A673 (cell line): Measurements from ENCODE around the gene SLC7A1. TPM values are rescaled to one million over a fixed set of nuclear protein-coding genes. Genes with fewer than 3 reads are reported as not detected.

Experiments
- BruUV-seq: library from RNA; stranded (reverse); fragments of 400-500 nt; replicated peaks from 2 replicates; lab custom pipeline; 2021; lab: Mats Ljungman, UMichigan
- CTCF ChIA-PET: fragments of 300-600 bp; sonication (Branson Sonifier 250); formaldehyde crosslinking; loops from one replicate; lab custom pipeline; 2022; ENCODE audit warnings: antibody characterized with exemption; lab: Charles Lee
- POLR2A ChIA-PET: fragments of 300-600 bp; sonication (Branson Sonifier 250); formaldehyde crosslinking; loops from one replicate; lab custom pipeline; 2022; ENCODE audit warnings: antibody characterized with exemption; ENCODE audit not compliant: low non-redundant PET; lab: Charles Lee
- DNase-seq: peaks from one replicate; pipeline ENCODE4 v3.0.0-alpha.2; 2015; ENCODE audit warnings: low spot score
- H3K27ac ChIP-seq: fragments of 200-600 bp; sonication (generic); 2 replicates; pipeline ENCODE4 v1.5.1; 2016; ENCODE audit warnings: mixed run types, low read depth, mild to moderate bottlenecking, mixed read lengths, antibody characterized with exemption, low read length; ENCODE audit not compliant: poor library complexity, severe bottlenecking
- H3K27me3 ChIP-seq: fragments of 200-600 bp; sonication (generic); replicated peaks from 2 replicates; pipeline ENCODE4 v1.6.1; 2017; ENCODE audit warnings: mixed run types, low read depth, mild to moderate bottlenecking, mixed read lengths, antibody characterized with exemption, low read length; ENCODE audit not compliant: insufficient read depth, poor library complexity
- H3K36me3 ChIP-seq: fragments of 200-600 bp; sonication (generic); 2 replicates; pipeline ENCODE4 v1.6.1; 2016; ENCODE audit warnings: mixed run types, mild to moderate bottlenecking, mixed read lengths, antibody characterized with exemption, low read length; ENCODE audit not compliant: insufficient read depth, poor library complexity, severe bottlenecking
- H3K4me1 ChIP-seq: fragments of 200-600 bp; sonication (generic); 2 replicates; pipeline ENCODE4 v1.6.1; 2017; ENCODE audit warnings: mixed run types, mild to moderate bottlenecking, mixed read lengths, antibody characterized with exemption, low read length; ENCODE audit not compliant: insufficient read depth, poor library complexity, severe bottlenecking
- H3K4me3 ChIP-seq: fragments of 200-600 bp; sonication (generic); 2 replicates; pipeline ENCODE4 v1.5.1; 2016; ENCODE audit warnings: low read depth, mixed run types, mild to moderate bottlenecking, mixed read lengths, low read length; ENCODE audit not compliant: poor library complexity, severe bottlenecking
- H3K9me3 ChIP-seq: fragments of 200-600 bp; sonication (generic); 2 replicates; pipeline ENCODE4 v1.6.1; 2016; ENCODE audit warnings: mixed run types, low read depth, mild to moderate bottlenecking, mixed read lengths, antibody characterized with exemption, low read length; ENCODE audit not compliant: poor library complexity, severe bottlenecking
- CTCF ChIP-seq: fragments of 300-800, 200-600 bp; sonication (generic); conservative IDR thresholded peaks from 2 replicates; pipeline ENCODE4 v1.5.1; 2017; ENCODE audit warnings: low read depth, mild to moderate bottlenecking, antibody characterized with exemption, low read length, moderate library complexity, mixed read lengths
- EZH2 ChIP-seq: fragments of 200-600 bp; sonication (generic); IDR thresholded peaks from 2 replicates; pipeline ENCODE4 v1.6.1; 2017; ENCODE audit warnings: borderline replicate concordance, low read depth, mild to moderate bottlenecking, mixed read lengths, antibody characterized with exemption, low read length; ENCODE audit not compliant: poor library complexity, severe bottlenecking
- intact Hi-C: fragments of 100-400 bp; cut with micrococcal nuclease; formaldehyde crosslinking; loops from one replicate; pipeline ENCODE4 v1.10.0; 2022; ENCODE audit not compliant: unreplicated experiment
- total RNA-seq: library from RNA; stranded (reverse); gene quantifications from 2 replicates; pipeline ENCODE4 v1.2.3, GENCODE V29; 2021

The SLC7A1 gene
- total RNA-seq, 1 experiment from 2014 or later: 81.6 TPM

GRCh38 chr13:29545988-29546387, 49.5 kb downstream of the SLC7A1 start:
- ChIA-PET POLR2A (interaction anchor here (1.0 kb wide), 1 partner anchor 180 kb away, joined by 3 read pairs; no protein-coding TSS in a partner anchor), CTCF (no interaction called here)
- DNase-seq: no peak
- Histone ChIP-seq H3K27ac (no peak overlapping the region), H3K36me3 (peaks cover 7% of the 10 kb centered on the region), H3K4me3 (no peak overlapping the region), H3K27me3 (no peaks in the 10 kb centered on the region), H3K4me1 (peaks cover 19% of the 10 kb centered on the region), H3K9me3 (no peaks in the 10 kb centered on the region)
- intact Hi-C loops: no loop called here
- BruUV-seq: no TSS peak
- TF ChIP-seq EZH2 (no peak), CTCF (no peak)

DNA sequence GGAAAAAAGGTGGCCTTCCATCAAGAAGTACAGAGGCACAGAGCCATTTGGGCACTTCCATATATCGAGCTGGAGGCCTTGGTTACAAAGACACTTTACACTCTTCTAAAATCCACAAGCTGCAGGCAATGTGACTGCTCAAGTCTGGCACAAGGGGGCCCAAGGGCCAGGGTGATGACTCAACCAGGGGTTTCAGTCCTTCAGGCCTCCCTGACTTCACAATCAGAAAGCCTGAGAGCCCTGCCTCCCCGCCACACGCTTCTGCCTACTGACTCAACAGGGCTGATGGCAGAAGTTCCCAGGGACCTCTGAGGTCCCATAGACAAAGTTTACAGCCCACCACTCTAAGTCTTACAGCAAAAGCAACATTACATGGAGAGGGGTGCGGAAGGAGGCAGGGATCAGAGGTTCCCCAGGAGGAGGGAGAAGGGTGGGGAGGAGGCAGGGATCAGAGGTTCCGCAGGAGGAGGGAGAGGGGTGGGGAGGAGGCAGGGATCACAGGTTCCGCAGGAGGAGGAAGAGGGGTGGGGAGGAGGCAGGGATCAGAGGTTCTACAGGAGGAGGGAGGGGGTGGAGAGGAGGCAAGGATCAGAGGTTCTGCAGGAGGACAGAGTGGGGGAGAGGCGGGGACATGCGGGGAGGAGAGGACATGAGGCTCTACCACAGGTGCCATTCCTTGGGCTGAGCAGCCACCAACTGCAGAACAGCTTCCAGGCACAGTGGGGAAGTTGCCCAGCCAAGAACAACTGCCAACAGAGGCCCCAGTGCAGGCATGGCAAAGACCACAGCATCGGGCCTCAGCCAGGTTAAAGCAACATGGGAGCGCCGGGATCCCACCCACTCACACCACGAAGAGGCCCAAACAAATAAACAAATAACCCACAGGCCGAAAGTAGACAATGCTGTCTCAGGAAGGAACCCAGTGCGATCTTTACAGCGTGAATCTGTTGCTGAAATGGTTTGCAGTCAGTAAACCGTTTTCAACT, 52.0 kb downstream of the SLC7A1 start:
- BruUV-seq: no TSS peak
- H3K27me3 ChIP-seq: no peaks in the 10 kb centered on the region
- TF ChIP-seq EZH2: no peak
- no peak for TF ChIP-seq CTCF
- no peak overlapping the region for H3K4me3 ChIP-seq
- POLR2A ChIA-PET: no interaction called here
- no peaks in the 10 kb centered on the region for H3K9me3 ChIP-seq
- H3K27ac ChIP-seq: no peak overlapping the region
- no peaks in the 10 kb centered on the region for H3K36me3 ChIP-seq
- intact Hi-C loops: no loop called here
- H3K4me1 ChIP-seq: peaks cover 12% of the 10 kb centered on the region
- CTCF ChIA-PET: no interaction called here
- DNase-seq: no peak

DNA sequence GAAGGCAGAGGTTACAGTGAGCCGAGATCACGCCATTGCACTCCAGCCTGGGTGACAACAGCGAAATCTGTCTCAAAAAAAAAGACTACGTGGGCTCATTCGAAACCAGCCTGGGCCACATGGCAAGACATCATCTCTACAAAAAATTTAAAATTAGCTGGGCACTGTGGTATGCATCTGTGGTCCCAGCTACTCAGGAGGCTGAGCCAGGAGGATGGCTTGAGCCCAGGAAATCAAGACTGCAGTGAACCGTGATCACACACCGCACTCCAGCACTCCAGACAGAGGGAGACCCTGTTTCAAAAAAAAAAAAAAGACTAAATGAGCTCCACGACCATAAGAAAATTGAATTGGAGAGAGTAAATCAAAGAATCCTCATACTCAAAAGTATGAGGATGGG, 53.1 kb downstream of the SLC7A1 start:
- no peak overlapping the region for H3K27ac ChIP-seq
- CTCF ChIA-PET: interaction anchor here (0.7 kb wide), 1 partner anchor 1540 kb away, joined by 3 read pairs; no protein-coding TSS in a partner anchor
- no TSS peak for BruUV-seq
- H3K27me3 ChIP-seq: no peaks in the 10 kb centered on the region
- intact Hi-C loops: no loop called here
- TF ChIP-seq EZH2: no peak
- no peak for TF ChIP-seq CTCF
- no peak for DNase-seq
- H3K9me3 ChIP-seq: no peaks in the 10 kb centered on the region
- POLR2A ChIA-PET: interaction anchor here (0.6 kb wide), 1 partner anchor 43 kb away, joined by 3 read pairs; no protein-coding TSS in a partner anchor
- H3K4me3 ChIP-seq: no peak overlapping the region
- no peaks in the 10 kb centered on the region for H3K36me3 ChIP-seq
- H3K4me1 ChIP-seq: peaks cover 11% of the 10 kb centered on the region
